Activated naive CD8-positive, alpha-beta T cell treated with anti-CD3 and anti-CD28 coated beads, Interleukin-2, amount 10 ng/mL, durations not matched to agents 7 days and 5 days (primary cell): ENCODE data around the gene GNAT3. TPM values are rescaled to one million over a fixed set of nuclear protein-coding genes. Genes with fewer than 3 reads are reported as not detected.

Experiments
- ATAC-seq: fragments of 150-1000 bp; cut with Tn5 transposase; one replicate; pipeline ENCODE4 v1.10.0; 2021; ENCODE audit warnings: low read depth, moderate library complexity
- POLR2A ChIA-PET: fragments of 350-600 bp; sonication (Branson Sonifier 250); formaldehyde crosslinking; loops from one replicate; lab custom pipeline; 2021; ENCODE audit warnings: antibody characterized with exemption; lab: Charles Lee
- DNase-seq: peaks from one replicate; pipeline ENCODE4 v3.0.0; 2021
- H3K27ac Mint-ChIP-seq: one replicate; pipeline ENCODE4 v1.8.0; 2022; ENCODE audit warnings: mild to moderate bottlenecking, mixed read lengths
- H3K27me3 Mint-ChIP-seq: one replicate; pipeline ENCODE4 v1.8.0; 2022; ENCODE audit warnings: mild to moderate bottlenecking, moderate library complexity, mixed read lengths
- H3K36me3 Mint-ChIP-seq: one replicate; pipeline ENCODE4 v1.8.0; 2021; ENCODE audit warnings: mild to moderate bottlenecking, mixed read lengths
- H3K4me1 Mint-ChIP-seq: one replicate; pipeline ENCODE4 v1.8.0; 2021; ENCODE audit warnings: mixed read lengths
- H3K4me3 Mint-ChIP-seq: one replicate; pipeline ENCODE4 v1.8.0; 2022; ENCODE audit warnings: mild to moderate bottlenecking, moderate library complexity, mixed read lengths
- H3K9me3 Mint-ChIP-seq: one replicate; pipeline ENCODE4 v1.8.0; 2021; ENCODE audit warnings: mixed read lengths
- total RNA-seq, 2 experiments: library from RNA; stranded (reverse); gene quantifications; one replicate each; pipeline ENCODE4 v1.2.3, GENCODE V29; 2021

GNAT3 gene
- total RNA-seq, 2 experiments from 2014 or later, result not detected

DNA sequence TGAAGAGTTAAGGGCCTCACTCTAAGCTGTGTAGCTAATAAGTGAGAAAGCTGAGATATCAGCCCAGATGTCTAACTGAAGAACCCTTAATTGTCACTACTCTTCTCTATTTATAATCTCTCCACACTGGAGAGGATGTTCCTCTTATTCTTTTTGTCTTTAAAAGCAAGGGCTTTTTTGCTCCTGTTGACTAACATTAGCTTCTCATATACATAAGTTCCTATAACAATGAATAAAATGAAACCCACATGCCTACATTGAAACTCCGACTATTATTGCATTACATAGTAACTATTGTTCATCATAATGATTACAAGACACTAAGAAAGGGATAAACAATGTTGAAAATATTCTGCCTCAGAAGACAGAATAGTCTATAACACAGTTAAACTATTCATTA is 67.1 kb downstream of the GNAT3 start:
- H3K4me1 Mint-ChIP-seq, result no peaks in the 10 kb centered on the region
- POLR2A ChIA-PET, result no interaction called here
- ATAC-seq (no peak), DNase-seq (no peak)
- peaks cover 2% of the 10 kb centered on the region for H3K27me3 Mint-ChIP-seq
- no peak overlapping the region for H3K4me3 Mint-ChIP-seq
- no peaks in the 10 kb centered on the region for H3K36me3 Mint-ChIP-seq
- H3K27ac Mint-ChIP-seq, result no peak overlapping the region
- no peaks in the 10 kb centered on the region for H3K9me3 Mint-ChIP-seq

DNA sequence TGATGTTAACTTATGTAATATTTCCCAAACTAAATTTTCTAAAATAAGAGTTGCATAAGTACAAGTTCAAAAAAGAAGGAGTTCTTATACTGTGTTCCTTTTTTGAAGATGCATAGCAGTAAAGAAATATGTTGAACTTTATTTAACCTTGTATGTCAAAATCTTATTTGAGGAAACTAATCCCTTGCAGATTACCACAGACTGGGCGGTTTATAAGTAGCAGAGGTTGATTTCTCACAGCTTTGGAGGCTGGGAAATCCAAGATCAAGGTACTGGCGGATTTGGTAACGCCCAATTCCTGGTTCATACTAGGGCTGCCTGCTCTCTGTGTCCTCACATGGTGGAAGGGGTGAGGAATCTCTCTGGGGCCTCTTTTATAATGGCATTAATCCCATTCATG is 68.5 kb downstream of the GNAT3 start:
- DNase-seq (no peak), ATAC-seq (no peak)
- no peak overlapping the region for H3K27ac Mint-ChIP-seq
- H3K4me1 Mint-ChIP-seq, result no peaks in the 10 kb centered on the region
- POLR2A ChIA-PET, result no interaction called here
- H3K9me3 Mint-ChIP-seq, result no peaks in the 10 kb centered on the region
- H3K27me3 Mint-ChIP-seq, result peaks cover 2% of the 10 kb centered on the region
- no peak overlapping the region for H3K4me3 Mint-ChIP-seq
- H3K36me3 Mint-ChIP-seq, result no peaks in the 10 kb centered on the region

DNA sequence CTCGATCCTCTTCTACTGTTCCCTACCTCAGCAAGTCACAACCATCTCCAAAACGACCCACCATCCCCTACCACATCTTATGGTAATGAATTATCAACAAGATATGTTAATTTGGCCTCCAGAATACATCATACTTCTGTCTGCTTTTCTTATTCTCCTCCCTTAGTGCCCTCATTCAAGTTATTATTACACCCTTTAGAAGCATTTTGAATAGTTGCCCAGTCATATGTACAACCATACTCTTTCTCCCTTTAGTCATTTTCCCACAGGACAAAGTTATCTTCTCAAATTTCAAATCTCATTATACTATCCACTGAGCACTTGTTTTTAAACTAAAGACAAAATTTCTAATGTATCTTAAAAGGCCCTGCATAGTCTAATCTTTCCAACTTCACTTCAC is 71.0 kb downstream of the GNAT3 start:
- Mint-ChIP-seq H3K27me3 (peaks cover 2% of the 10 kb centered on the region), H3K4me1 (no peaks in the 10 kb centered on the region), H3K27ac (no peak overlapping the region), H3K9me3 (no peaks in the 10 kb centered on the region), H3K36me3 (no peaks in the 10 kb centered on the region), H3K4me3 (no peak overlapping the region)
- DNase-seq (no peak), ATAC-seq (no peak)
- POLR2A ChIA-PET, result no interaction called here

DNA sequence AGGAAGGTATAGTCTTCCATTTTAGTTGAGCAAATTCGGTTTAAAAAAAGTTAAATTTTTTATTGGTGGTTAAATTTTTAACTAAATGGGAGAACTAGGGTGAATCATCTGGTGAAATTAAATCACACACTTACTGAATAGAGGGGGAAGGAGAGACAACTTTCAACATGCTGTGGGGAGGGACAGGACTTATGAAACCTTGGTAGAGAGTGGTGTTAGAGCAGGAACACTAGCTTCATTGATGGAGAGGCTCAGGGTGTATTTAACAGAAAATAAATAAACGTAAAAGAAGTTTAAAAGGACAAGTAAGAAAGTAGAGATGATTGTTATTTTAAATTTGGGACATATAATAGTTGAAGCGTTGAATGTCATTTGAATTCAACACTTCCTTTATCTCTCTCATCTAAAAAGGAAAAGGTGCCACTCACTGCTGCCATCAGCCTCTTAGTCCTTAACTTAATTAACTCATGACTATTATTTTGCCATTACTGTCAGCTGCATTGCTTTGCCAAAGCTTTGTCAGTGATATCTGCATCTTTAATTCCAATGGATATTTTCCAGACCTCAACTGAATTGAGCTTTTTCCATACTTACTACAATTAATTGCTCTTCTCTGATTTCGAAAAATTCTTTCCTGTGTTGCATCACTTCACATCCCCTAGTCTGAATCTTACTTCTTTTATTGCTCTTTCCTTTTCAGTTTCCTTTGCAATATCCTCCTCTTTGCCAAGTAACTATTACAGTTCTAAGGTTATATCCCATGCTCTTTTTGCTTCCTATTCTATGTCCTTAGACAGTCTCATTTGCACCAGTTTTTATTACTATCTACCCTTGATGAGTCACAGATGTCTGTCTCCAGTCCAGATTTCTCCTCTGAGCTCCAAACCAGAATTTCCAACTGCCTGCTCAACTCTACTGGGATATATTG is 71.7 kb downstream of the GNAT3 start:
- H3K27ac Mint-ChIP-seq, result no peak overlapping the region
- H3K4me3 Mint-ChIP-seq, result no peak overlapping the region
- no peak for ATAC-seq
- no peak for DNase-seq
- POLR2A ChIA-PET, result no interaction called here
- H3K27me3 Mint-ChIP-seq, result peaks cover 2% of the 10 kb centered on the region
- H3K4me1 Mint-ChIP-seq, result no peaks in the 10 kb centered on the region
- no peaks in the 10 kb centered on the region for H3K9me3 Mint-ChIP-seq
- no peaks in the 10 kb centered on the region for H3K36me3 Mint-ChIP-seq

DNA sequence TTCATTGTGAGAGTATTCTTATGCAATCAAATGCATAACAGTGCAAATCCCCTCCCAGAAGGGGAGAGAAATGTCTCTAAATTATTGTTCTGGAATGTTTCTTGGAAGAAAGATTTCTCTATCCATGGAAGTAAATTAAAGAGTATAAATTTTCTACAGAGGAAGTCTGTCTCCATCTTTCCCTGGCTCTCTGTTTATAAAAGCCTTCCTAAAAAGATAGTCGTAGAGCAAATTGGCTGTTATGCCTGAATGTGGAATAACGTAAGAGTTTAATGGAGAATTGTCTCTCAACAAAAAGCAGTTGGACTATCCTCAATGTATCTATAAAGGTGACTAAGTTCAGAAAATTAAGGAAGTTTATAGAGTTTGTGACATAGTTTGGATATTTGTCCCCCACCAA is 76.3 kb downstream of the GNAT3 start:
- Mint-ChIP-seq H3K4me3 (no peak overlapping the region), H3K9me3 (no peaks in the 10 kb centered on the region), H3K36me3 (no peaks in the 10 kb centered on the region), H3K27me3 (peaks cover 2% of the 10 kb centered on the region), H3K4me1 (no peaks in the 10 kb centered on the region), H3K27ac (no peak overlapping the region)
- POLR2A ChIA-PET, result no interaction called here
- no peak for DNase-seq
- ATAC-seq, result no peak

DNA sequence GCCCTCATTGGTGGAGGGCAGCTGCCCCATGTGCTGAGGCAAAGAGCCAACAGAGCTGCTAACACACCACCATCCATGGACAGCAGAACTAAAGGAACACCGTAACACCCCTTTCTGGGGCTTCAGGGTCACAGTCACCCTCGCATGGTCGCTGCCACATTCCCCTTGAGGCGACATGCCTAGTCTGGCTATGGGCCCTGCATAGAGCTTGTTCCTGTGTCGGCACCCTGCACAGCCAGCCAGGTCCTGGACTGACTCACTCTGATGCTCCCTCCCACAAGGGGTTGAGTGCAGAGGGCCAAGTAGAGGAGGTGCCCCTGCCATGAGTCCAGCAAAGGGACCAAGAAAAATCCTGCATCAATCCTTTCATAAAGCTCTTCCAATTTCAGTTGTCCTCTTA is 77.8 kb downstream of the GNAT3 start:
- peaks cover 2% of the 10 kb centered on the region for H3K27me3 Mint-ChIP-seq
- no peaks in the 10 kb centered on the region for H3K36me3 Mint-ChIP-seq
- ATAC-seq (no peak), DNase-seq (no peak)
- no peaks in the 10 kb centered on the region for H3K4me1 Mint-ChIP-seq
- POLR2A ChIA-PET, result no interaction called here
- H3K4me3 Mint-ChIP-seq, result no peak overlapping the region
- no peak overlapping the region for H3K27ac Mint-ChIP-seq
- H3K9me3 Mint-ChIP-seq, result no peaks in the 10 kb centered on the region

DNA sequence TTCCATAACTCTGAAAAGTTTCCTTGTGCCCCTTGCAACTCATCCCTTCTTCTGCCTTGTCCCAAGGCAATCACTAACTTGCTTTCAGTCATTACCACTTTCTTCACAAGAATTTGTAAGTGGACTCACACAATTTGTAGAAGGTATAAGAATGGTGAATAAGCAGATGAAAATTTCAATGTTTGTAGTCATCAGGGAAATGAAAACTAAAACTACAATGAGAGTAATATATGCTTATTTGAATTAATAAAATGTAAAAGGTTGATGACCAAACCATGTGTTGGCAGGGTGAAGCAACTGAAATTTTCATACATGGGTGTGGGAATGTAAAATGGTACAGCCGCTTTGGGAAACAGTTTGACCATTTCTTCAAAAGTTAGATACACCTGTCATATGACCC is 79.7 kb downstream of the GNAT3 start:
- POLR2A ChIA-PET, result no interaction called here
- no peak overlapping the region for H3K4me3 Mint-ChIP-seq
- ATAC-seq (no peak), DNase-seq (no peak)
- H3K27me3 Mint-ChIP-seq, result peaks cover 2% of the 10 kb centered on the region
- no peak overlapping the region for H3K27ac Mint-ChIP-seq
- no peaks in the 10 kb centered on the region for H3K36me3 Mint-ChIP-seq
- H3K9me3 Mint-ChIP-seq, result no peaks in the 10 kb centered on the region
- no peaks in the 10 kb centered on the region for H3K4me1 Mint-ChIP-seq

DNA sequence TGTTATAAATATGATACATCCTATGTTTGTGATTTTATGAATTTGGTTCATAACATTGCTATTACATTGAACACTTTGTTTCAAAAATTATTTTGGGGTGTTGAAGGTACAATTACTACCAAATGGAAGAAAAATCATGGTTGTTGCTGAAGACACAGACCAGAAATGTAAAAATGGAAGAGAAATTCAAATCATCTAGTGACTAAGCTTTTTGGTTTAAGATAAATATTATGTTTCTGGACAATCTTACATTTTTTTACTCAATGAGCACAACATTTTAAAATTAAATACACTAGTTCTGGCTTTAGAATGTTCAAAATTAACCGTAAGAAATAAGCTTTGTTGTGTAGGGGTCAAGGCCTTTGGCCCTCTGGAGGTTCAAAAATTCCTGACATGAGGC is 82.7 kb downstream of the GNAT3 start:
- Mint-ChIP-seq H3K4me3 (no peak overlapping the region), H3K4me1 (no peaks in the 10 kb centered on the region)
- no peak for ATAC-seq

DNA sequence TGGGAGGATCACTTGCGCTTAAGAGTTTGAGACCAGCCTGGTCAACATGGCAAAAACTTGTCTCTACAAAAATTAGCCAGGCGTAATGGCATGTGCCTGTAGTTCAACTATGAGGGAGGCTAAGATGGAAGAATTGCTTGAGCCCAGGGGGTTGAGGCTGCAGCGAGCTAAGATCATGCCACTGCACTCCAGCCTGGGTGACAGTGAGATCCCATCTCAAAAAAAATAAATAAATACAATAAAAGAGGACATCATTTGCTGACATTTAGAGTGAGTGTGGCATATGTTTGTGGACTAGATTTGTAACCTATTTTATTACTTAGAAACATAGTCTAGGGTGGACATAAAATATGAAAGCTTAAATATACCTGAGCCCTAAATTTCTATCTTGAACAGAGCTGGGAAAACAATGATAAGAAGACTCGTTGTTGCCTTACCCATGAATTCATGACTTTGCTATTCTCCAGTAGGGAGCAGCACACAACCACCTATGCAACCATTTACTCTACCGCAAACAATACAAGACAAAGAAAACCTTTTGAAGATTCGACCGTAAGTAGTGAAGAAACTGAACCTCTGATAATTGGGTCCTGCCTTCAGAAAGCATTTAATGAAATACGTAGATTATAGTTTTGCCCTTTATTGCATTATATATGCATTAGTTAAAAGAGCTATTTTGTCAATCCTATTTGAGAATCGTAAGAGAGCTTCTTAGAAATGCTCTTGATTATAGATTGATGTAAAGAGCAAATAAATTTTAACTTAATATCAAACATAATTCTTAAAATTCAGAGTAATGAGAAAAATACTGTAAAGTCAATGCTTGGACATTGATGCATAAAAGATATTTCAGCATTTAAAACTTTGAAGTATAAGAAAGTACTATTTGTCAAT is 83.5 kb downstream of the GNAT3 start:
- Mint-ChIP-seq H3K27ac (no peak overlapping the region), H3K4me1 (no peaks in the 10 kb centered on the region), H3K9me3 (no peaks in the 10 kb centered on the region), H3K27me3 (no peaks in the 10 kb centered on the region), H3K36me3 (no peaks in the 10 kb centered on the region), H3K4me3 (no peak overlapping the region)
- POLR2A ChIA-PET, result no interaction called here
- DNase-seq (no peak), ATAC-seq (no peak)

More for the DNA sequence above, 82.7 kb downstream of the GNAT3 start:
- POLR2A ChIA-PET, result no interaction called here
- no peak overlapping the region for H3K27ac Mint-ChIP-seq
- H3K27me3 Mint-ChIP-seq, result peaks cover 2% of the 10 kb centered on the region
- no peak for DNase-seq
- no peaks in the 10 kb centered on the region for H3K9me3 Mint-ChIP-seq
- no peaks in the 10 kb centered on the region for H3K36me3 Mint-ChIP-seq

DNA sequence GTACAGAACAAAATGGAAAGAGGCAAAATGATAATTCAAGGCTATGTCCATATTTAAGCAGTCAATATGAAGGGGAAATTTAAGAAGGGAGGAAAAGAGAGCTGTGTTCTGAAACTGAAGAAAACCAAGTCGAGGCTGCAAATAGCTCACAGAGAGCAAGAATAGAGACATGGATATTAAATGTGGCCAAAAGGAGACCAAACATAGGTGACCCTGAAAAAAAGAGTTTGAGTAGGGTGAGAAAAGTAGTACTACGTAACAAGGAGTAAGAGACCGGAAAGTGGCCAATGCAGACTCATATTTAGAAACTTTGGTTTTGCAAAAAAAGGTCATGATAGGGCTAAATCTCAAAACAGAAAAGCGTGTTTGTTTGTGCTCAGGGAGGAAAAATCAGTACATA is 84.6 kb downstream of the GNAT3 start:
- POLR2A ChIA-PET, result no interaction called here
- Mint-ChIP-seq H3K27me3 (no peaks in the 10 kb centered on the region), H3K4me1 (no peaks in the 10 kb centered on the region), H3K4me3 (no peak overlapping the region), H3K27ac (no peak overlapping the region), H3K36me3 (no peaks in the 10 kb centered on the region), H3K9me3 (no peaks in the 10 kb centered on the region)
- DNase-seq (no peak), ATAC-seq (no peak)

DNA sequence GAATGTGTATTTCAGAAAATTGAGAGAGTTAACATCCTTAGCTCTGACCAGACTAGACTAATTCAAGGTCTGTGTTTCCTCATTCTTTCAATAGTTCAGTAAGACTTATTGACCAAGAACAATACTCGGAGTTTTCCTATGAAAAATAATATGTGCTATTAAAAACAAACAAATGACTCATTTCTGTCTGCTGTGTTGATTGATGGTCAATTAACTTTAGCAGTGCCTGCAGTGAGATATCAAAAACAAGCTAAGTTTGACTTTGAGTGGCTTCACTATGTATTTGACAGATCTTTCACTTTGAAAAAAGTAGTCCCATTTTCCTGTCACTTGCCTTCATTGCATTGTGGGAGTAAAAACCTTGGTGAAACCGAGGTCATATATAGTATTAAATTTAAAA is 91.0 kb downstream of the GNAT3 start:
- Mint-ChIP-seq H3K36me3 (no peaks in the 10 kb centered on the region), H3K9me3 (no peaks in the 10 kb centered on the region), H3K27me3 (peaks cover 3% of the 10 kb centered on the region), H3K4me3 (no peak overlapping the region), H3K27ac (no peak overlapping the region), H3K4me1 (no peaks in the 10 kb centered on the region)
- POLR2A ChIA-PET, result no interaction called here
- DNase-seq (no peak), ATAC-seq (no peak)

DNA sequence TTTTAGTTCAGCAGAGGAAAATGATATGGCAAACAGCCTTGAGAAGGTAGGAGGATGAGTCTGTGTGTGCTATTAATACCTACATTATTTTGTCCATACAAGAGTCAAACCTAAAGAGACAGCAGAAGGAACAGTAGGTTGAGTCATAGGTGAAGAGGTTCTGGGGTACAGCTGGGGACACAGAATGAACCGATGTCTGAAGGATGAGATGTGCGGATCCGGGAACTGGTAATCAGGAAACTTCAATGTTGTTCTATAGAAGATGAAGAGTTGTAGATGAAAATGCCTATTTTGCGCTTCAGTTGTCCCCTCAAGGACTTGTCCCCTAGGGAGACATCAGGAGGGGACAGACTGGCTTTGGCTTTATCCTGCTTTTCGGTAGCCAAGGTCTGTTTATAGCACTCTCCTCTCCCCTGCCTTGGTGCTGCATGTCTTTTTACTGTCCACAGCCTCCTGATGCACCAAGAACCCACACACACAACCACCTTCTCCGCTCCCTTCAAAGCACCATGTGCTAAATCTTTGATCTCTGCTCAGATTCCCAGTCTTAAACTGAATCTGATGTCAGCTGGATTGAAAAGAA is 94.6 kb downstream of the GNAT3 start:
- Mint-ChIP-seq H3K27me3 (peaks cover 3% of the 10 kb centered on the region), H3K4me3 (no peak overlapping the region), H3K27ac (no peak overlapping the region), H3K4me1 (no peaks in the 10 kb centered on the region), H3K36me3 (no peaks in the 10 kb centered on the region), H3K9me3 (no peaks in the 10 kb centered on the region)
- POLR2A ChIA-PET, result no interaction called here
- ATAC-seq (no peak), DNase-seq (no peak)

DNA sequence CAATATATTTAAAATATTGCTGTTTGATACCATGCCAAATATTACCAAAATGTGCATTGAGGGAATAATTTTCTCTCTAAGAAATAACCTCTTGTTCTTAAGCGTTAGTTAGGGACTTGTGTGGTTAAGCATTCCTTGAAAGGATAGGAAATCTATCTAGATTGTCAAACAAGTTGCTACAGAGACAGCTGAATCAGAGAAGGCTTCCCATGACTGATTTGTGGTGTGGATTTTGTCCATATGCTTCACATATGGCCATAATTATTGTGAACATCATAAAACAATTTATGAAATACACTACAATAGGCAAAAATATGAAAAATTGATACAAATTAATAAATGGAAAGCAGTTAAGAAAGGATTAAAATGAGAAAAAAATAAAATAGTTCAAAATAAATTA is 96.3 kb downstream of the GNAT3 start:
- Mint-ChIP-seq H3K36me3 (no peaks in the 10 kb centered on the region), H3K27me3 (peaks cover 3% of the 10 kb centered on the region), H3K9me3 (no peaks in the 10 kb centered on the region), H3K4me1 (no peaks in the 10 kb centered on the region), H3K4me3 (no peak overlapping the region), H3K27ac (no peak overlapping the region)
- no peak for DNase-seq
- POLR2A ChIA-PET, result no interaction called here
- ATAC-seq, result no peak
